Peyer's patch (tissue), 4 donors: ENCODE data around the gene PDE1C. TPM values are rescaled to one million over a fixed set of nuclear protein-coding genes. Genes with fewer than 3 reads are reported as not detected.

ENCODE experiments used
- DNase-seq, 3 donors: peaks; one replicate each; pipeline ENCODE4 v3.0.0-alpha.2; 2017 to 2019
- H3K27ac ChIP-seq, 4 donors: fragments of 200-600 bp; sonication (generic); one replicate each; pipeline ENCODE4 v1.5.1; 2016 to 2019
- H3K27me3 ChIP-seq, 2 donors: fragments of 200-600 bp; sonication (generic); one replicate each; pipeline ENCODE4 v1.5.1; 2019
- H3K36me3 ChIP-seq, 3 donors: fragments of 200-600 bp; sonication (generic); one replicate each; pipeline ENCODE4 v1.5.1; 2016 to 2019
- H3K4me1 ChIP-seq, 4 donors: fragments of 200-600 bp; sonication (generic); one replicate each; pipeline ENCODE4 v1.5.1; 2016 to 2019
- H3K4me3 ChIP-seq, 4 donors: fragments of 200-600 bp; sonication (generic); 1 replicate in 3 of 4; 2 replicates in 1 of 4; pipeline ENCODE4 v1.5.1; 2016 to 2019; ENCODE audit warnings: mild to moderate bottlenecking in 1 of 4
- H3K9me3 ChIP-seq, 4 donors: fragments of 200-600 bp; sonication (generic); one replicate each; pipeline ENCODE4 v1.5.1; 2016 to 2019; ENCODE audit warnings: mild to moderate bottlenecking in 1 of 4
- CTCF ChIP-seq, 6 experiments: fragments of 450-650 bp in 4 of 6; fragments of 200-600 bp in 2 of 6; sonication (generic) in 1 of 6; IDR thresholded peaks; one replicate each; pipeline ENCODE4 v1.5.1; 2017 to 2019; ENCODE audit warnings: antibody characterized with exemption in 6 of 6, mild to moderate bottlenecking in 3 of 6, moderate library complexity in 1 of 6
- POLR2A ChIP-seq, 2 donors: fragments of 450-650 bp; IDR thresholded peaks; one replicate each; pipeline ENCODE4 v1.5.1; 2017; ENCODE audit warnings: antibody characterized with exemption in 2 of 2, mild to moderate bottlenecking in 2 of 2, moderate library complexity in 2 of 2
- total RNA-seq, 4 donors: library from RNA; depleted of rRNA; stranded (reverse); fragments of >200 nt; gene quantifications; one replicate each; pipeline ENCODE4 v1.1.0, GENCODE V29; 2016

PDE1C gene
- total RNA-seq = 10 to 100 TPM in 1 of 4 donors, 1 to 10 TPM in 3; 2.5 to 15.7 (median 3.3) TPM

GRCh38 chr7:32070406-32071360 lies at the start of gene PDE1C:
TSS of gene PDE1C (minus strand) at chr7:32070407.
- TF ChIP-seq CTCF (IDR thresholded peaks at IDR 0.05) = no peak
- TF ChIP-seq POLR2A (IDR thresholded peaks at IDR 0.05) = no peak
- DNase-seq = no peak
- H3K4me3 ChIP-seq = peak within 1 kb of the TSS; percentile 24 to 59 (median 42)
- H3K36me3 ChIP-seq = no peaks in the 10 kb centered on the region
- peak within 1 kb of the TSS in 3 of 4 donors; percentile 3 to 76 (median 66) for H3K27ac ChIP-seq
- H3K9me3 ChIP-seq = no peaks in the 10 kb centered on the region
- H3K27me3 ChIP-seq = no peaks in the 10 kb centered on the region
- no peaks in the 10 kb centered on the region for H3K4me1 ChIP-seq

- no peaks in the 10 kb centered on the region for H3K36me3 ChIP-seq
- H3K4me3 ChIP-seq = no peak overlapping the region
- H3K4me1 ChIP-seq = no peaks in the 10 kb centered on the region
- no peaks in the 10 kb centered on the region for H3K9me3 ChIP-seq
- no peak for DNase-seq
- no peak overlapping the region for H3K27ac ChIP-seq
- TF ChIP-seq CTCF (IDR thresholded peaks at IDR 0.05) (no peak), POLR2A (IDR thresholded peaks at IDR 0.05) (no peak)
- no peaks in the 10 kb centered on the region for H3K27me3 ChIP-seq
Measured at GRCh38 chr7:32119790-32120196, 49.6 kb upstream of the PDE1C start.

DNA sequence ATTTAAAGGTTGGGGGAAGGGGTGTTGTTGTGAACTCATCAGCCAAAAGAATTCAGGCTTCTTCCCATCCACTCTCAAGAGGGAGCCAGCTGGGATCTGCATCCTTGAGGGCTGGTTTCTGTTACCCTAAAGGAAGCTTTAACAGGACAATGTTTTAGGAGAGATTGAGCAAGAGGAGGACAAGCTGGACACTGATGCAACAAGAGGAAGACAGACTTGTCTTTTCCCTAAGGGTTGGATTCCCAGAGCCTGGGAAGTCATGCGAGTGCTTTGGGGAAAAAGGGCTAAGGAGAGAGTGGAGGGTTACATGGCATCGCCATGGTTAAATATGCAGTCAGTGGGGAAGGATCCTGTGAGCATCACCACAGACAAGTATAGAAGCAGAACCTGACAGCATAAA lies 47.6 kb upstream of the PDE1C start:
- H3K27ac ChIP-seq = no peak overlapping the region
- no peak for DNase-seq
- H3K27me3 ChIP-seq = no peaks in the 10 kb centered on the region
- H3K36me3 ChIP-seq = no peaks in the 10 kb centered on the region
- no peaks in the 10 kb centered on the region for H3K9me3 ChIP-seq
- H3K4me1 ChIP-seq = no peaks in the 10 kb centered on the region
- TF ChIP-seq CTCF (IDR thresholded peaks at IDR 0.05) = no peak
- no peak for TF ChIP-seq POLR2A (IDR thresholded peaks at IDR 0.05)
- no peak overlapping the region for H3K4me3 ChIP-seq

DNA sequence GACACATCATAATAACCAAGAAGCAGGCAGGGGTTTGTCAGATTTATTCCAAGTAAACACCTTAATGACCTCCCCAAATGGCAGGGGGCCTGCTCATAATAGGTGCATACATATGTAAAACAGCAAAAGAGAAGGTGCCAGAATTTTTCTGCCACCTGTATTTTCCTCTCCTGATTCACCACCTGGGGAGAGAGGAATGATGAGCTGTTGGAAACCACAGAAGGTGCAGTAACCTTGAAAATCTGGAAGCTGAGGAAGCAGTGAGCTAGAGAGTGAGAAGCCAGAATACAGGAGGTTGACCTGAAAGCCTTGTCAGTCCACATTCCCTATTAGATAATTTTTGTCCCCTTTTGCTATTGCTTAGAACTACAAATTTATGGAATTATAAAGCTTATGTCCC lies 46.2 kb upstream of the PDE1C start:
- no peak for TF ChIP-seq CTCF (IDR thresholded peaks at IDR 0.05)
- TF ChIP-seq POLR2A (IDR thresholded peaks at IDR 0.05) = no peak
- Histone ChIP-seq H3K27me3 (no peaks in the 10 kb centered on the region), H3K9me3 (no peaks in the 10 kb centered on the region), H3K4me3 (no peak overlapping the region), H3K4me1 (no peaks in the 10 kb centered on the region), H3K36me3 (no peaks in the 10 kb centered on the region), H3K27ac (no peak overlapping the region)
- DNase-seq = no peak

GRCh38 chr7:32115831-32116230 lies 45.6 kb upstream of the PDE1C start:
- TF ChIP-seq CTCF (IDR thresholded peaks at IDR 0.05) (no peak), POLR2A (IDR thresholded peaks at IDR 0.05) (no peak)
- DNase-seq = no peak
- Histone ChIP-seq H3K4me1 (no peaks in the 10 kb centered on the region), H3K27me3 (no peaks in the 10 kb centered on the region), H3K9me3 (no peaks in the 10 kb centered on the region), H3K4me3 (no peak overlapping the region), H3K27ac (no peak overlapping the region), H3K36me3 (no peaks in the 10 kb centered on the region)
